AG04449 (cell line): ENCODE measurements around the gene ACTL8.

Experiments used
- CTCF ChIA-PET: fragments of 350-600 bp; formaldehyde crosslinking; extraction: SDS; loops from one replicate; lab custom pipeline; 2021; ENCODE audit warnings: antibody characterized with exemption; lab: Yijun Ruan, JAX
- POLR2A ChIA-PET: fragments of 400-600, 350-600 bp; formaldehyde crosslinking; extraction: SDS; loops from one replicate; lab custom pipeline; 2020; ENCODE audit warnings: antibody characterized with exemption, inconsistent platforms; lab: Yijun Ruan, JAX
- DNase-seq: peaks from one replicate; pipeline ENCODE4 v3.0.0-alpha.2; 2010; ENCODE audit warnings: low read depth, low spot score
- H3K4me3 ChIP-seq: 2 replicates; pipeline ENCODE4 v1.5.1; 2011; ENCODE audit warnings: low read depth, mild to moderate bottlenecking, control low read depth, low read length
- CTCF ChIP-seq: IDR thresholded peaks from one replicate; pipeline ENCODE4 v1.5.1; 2011; ENCODE audit warnings: mild to moderate bottlenecking, moderate library complexity, low read length, control low read depth, inconsistent platforms; ENCODE audit not compliant: insufficient read depth; ENCODE audit errors: missing control alignments

Gene ACTL8

GRCh38 chr1:17860812-17861211 lies 105.7 kb downstream of the ACTL8 start:
- CTCF ChIA-PET = no interaction called here
- POLR2A ChIA-PET = no interaction called here
- no peak for TF ChIP-seq CTCF

GRCh38 chr1:17861685-17862084 lies 106.6 kb downstream of the ACTL8 start:
- DNase-seq = no peak
- no peak overlapping the region for H3K4me3 ChIP-seq
- TF ChIP-seq CTCF = no peak
- CTCF ChIA-PET = no interaction called here
- POLR2A ChIA-PET = no interaction called here

More at GRCh38 chr1:17860812-17861211, 105.7 kb downstream of the ACTL8 start:
- H3K4me3 ChIP-seq = no peak overlapping the region
- no peak for DNase-seq

- no peak for TF ChIP-seq CTCF
- DNase-seq = no peak
- POLR2A ChIA-PET = no interaction called here
- CTCF ChIA-PET = no interaction called here
- H3K4me3 ChIP-seq = no peak overlapping the region
These were observed 107.0 kb downstream of the ACTL8 start for GRCh38 chr1:17862121-17862520.

- ChIA-PET POLR2A (interaction anchor here (0.7 to 3.5 kb wide), 3 partner anchors 8 to 23 kb away, joined by 3 to 21 read pairs (median 4); no protein-coding TSS in a partner anchor), CTCF (interaction anchor here (0.7 to 1.8 kb wide), 2 partner anchors 9 to 259 kb away, joined by 3 to 4 read pairs; no protein-coding TSS in a partner anchor)
These were observed 111.0 kb downstream of the ACTL8 start for GRCh38 chr1:17865912-17866739.

GRCh38 chr1:17866740-17867029 lies 111.6 kb downstream of the ACTL8 start:
- ChIA-PET CTCF (interaction anchor here (0.7 kb wide), 1 partner anchor 9 kb away, joined by 3 read pairs; no protein-coding TSS in a partner anchor), POLR2A (interaction anchor here (1.3 to 3.5 kb wide), 2 partner anchors 8 to 23 kb away, joined by 4 to 21 read pairs; no protein-coding TSS in a partner anchor)
- DNase-seq = no peak
- H3K4me3 ChIP-seq = no peak overlapping the region
- TF ChIP-seq CTCF = no peak

More at GRCh38 chr1:17865912-17866739, 111.0 kb downstream of the ACTL8 start:
- no peak for TF ChIP-seq CTCF
- peak; percentile 76 for DNase-seq
- no peak overlapping the region; the same call in 1 of the 2 replicates for H3K4me3 ChIP-seq

- no peak for TF ChIP-seq CTCF
- H3K4me3 ChIP-seq = no peak overlapping the region
- ChIA-PET CTCF (no interaction called here), POLR2A (interaction anchor here (3.5 kb wide), 1 partner anchor 8 kb away, joined by 21 read pairs; no protein-coding TSS in a partner anchor)
- no peak for DNase-seq
These were observed 112.3 kb downstream of the ACTL8 start for GRCh38 chr1:17867470-17867869.
